ENCODE data around the gene CYBC1.

DNA sequence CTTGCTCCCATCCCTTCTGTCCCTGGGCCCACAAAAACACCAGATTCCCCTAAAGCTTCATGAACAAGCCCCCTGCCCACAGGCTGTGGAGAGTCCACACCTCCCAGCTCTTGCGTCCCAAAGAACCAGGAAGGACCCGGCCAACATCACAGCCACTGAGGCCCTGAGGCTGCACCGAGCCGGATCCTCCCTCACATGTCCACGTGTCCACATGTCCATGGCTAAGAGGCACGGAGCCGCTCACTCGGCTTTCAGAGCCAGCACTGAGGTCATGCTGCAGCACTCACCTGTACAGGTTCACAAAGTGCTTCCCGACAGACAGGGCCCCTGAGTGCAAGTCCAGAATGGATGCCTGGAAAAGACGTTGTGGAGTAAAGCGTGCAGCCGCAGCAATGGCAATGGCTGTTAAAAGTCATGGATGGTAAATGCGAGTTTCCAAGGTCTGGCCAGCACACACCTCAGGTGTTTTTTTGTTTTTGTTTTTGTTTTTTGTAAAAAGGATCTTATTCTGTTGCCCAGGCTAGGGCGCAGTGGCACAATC is 44.4 kb downstream of the CYBC1 start:
- TF ChIP-seq, protein P1, sequence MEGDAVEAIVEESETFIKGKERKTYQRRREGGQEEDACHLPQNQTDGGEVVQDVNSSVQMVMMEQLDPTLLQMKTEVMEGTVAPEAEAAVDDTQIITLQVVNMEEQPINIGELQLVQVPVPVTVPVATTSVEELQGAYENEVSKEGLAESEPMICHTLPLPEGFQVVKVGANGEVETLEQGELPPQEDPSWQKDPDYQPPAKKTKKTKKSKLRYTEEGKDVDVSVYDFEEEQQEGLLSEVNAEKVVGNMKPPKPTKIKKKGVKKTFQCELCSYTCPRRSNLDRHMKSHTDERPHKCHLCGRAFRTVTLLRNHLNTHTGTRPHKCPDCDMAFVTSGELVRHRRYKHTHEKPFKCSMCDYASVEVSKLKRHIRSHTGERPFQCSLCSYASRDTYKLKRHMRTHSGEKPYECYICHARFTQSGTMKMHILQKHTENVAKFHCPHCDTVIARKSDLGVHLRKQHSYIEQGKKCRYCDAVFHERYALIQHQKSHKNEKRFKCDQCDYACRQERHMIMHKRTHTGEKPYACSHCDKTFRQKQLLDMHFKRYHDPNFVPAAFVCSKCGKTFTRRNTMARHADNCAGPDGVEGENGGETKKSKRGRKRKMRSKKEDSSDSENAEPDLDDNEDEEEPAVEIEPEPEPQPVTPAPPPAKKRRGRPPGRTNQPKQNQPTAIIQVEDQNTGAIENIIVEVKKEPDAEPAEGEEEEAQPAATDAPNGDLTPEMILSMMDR (conservative IDR thresholded peaks at IDR 0.05; ENCODE audit: low read length) = no peak
- TF ChIP-seq EZH2phosphoT487 (IDR thresholded peaks at IDR 0.05; ENCODE audit: borderline replicate concordance) = no peak
